Endothelial cell (in vitro differentiated cells): ENCODE data around the gene CD79A. TPM values are rescaled to one million over a fixed set of nuclear protein-coding genes. Genes with fewer than 3 reads are reported as not detected.

Experiments used
- DNase-seq: peaks from one replicate; pipeline ENCODE4 v3.0.0; 2021; ENCODE audit warnings: low spot score
- H3K27ac Mint-ChIP-seq: one replicate; pipeline ENCODE4 v1.8.0; 2021; ENCODE audit warnings: mixed read lengths, inconsistent platforms; ENCODE audit not compliant: unreplicated experiment
- H3K27me3 Mint-ChIP-seq: one replicate; pipeline ENCODE4 v1.8.0; 2021; ENCODE audit warnings: mild to moderate bottlenecking, moderate library complexity, mixed read lengths, inconsistent platforms; ENCODE audit not compliant: unreplicated experiment
- H3K36me3 Mint-ChIP-seq: one replicate; pipeline ENCODE4 v1.8.0; 2021; ENCODE audit warnings: mild to moderate bottlenecking, low read depth, mixed read lengths, inconsistent platforms; ENCODE audit not compliant: unreplicated experiment
- H3K4me1 Mint-ChIP-seq: one replicate; pipeline ENCODE4 v1.8.0; 2021; ENCODE audit warnings: mild to moderate bottlenecking, mixed read lengths, inconsistent platforms; ENCODE audit not compliant: unreplicated experiment
- H3K4me3 Mint-ChIP-seq: one replicate; pipeline ENCODE4 v1.8.0; 2021; ENCODE audit warnings: mild to moderate bottlenecking, mixed read lengths, inconsistent platforms; ENCODE audit not compliant: unreplicated experiment
- H3K9me3 Mint-ChIP-seq: one replicate; pipeline ENCODE4 v1.8.0; 2021; ENCODE audit warnings: mixed read lengths, inconsistent platforms; ENCODE audit not compliant: unreplicated experiment
- total RNA-seq: library from RNA; stranded (reverse); fragmentation: NEBNext Ultra II Directional; extraction: Animal tissue kit (Norgen Biotek cat#: 25700); gene quantifications from one replicate; pipeline ENCODE4 v1.2.1, GENCODE V29; 2021; ENCODE audit not compliant: unreplicated experiment
- TF ChIP-seq, protein P1 (sequence below): fragments of 200-600 bp; sonication (generic); IDR thresholded peaks from one replicate; pipeline ENCODE4 v1.5.0; 2021; ENCODE audit warnings: antibody characterized with exemption; ENCODE audit not compliant: unreplicated experiment

CD79A gene
- total RNA-seq, 1 donor from 2014 or later, result 1.1 TPM

DNA sequence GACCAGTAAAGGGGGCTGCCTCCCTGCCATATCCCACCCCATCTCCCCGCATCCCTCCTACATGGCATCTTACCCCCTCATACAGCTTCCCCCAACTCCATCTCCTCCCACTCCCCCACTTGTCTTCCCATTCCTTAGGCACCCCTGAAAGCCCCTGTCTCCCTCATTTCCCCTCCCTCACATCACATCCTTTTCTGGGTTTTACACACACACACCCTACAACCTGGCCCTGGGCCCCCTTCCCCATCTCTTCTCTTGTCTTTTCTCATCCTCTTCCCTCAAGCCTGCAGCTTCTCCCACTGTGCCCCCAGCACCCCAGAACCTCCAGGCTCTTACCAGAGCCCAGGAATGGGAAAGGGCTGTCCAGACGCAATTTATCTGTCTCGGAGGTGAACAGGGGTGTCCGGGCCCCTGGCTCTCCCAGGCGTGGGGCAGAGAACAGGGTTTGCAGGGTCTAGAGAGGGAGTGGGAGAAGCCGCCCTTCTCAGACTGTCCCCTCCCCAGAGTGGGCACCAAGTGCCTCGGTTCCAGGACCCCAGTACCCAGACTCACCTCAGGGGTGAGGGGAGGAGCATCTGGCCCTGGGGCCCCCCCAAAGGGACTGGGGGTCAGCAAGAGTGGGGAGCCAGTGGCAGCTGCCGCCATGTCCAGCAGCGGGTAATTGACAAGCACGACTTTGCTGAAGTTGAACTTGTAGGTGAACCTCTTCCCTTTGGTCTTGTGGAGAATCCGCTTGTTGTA, 31.8 kb downstream of the CD79A start:
- peaks cover 32% of the 10 kb centered on the region for H3K27me3 Mint-ChIP-seq
- peaks cover 19% of the 10 kb centered on the region for H3K4me1 Mint-ChIP-seq
- DNase-seq, result no peak
- H3K36me3 Mint-ChIP-seq, result peaks cover 40% of the 10 kb centered on the region
- no peak overlapping the region for H3K27ac Mint-ChIP-seq
- H3K4me3 Mint-ChIP-seq, result no peak overlapping the region
- no peaks in the 10 kb centered on the region for H3K9me3 Mint-ChIP-seq
- TF ChIP-seq, protein P1, sequence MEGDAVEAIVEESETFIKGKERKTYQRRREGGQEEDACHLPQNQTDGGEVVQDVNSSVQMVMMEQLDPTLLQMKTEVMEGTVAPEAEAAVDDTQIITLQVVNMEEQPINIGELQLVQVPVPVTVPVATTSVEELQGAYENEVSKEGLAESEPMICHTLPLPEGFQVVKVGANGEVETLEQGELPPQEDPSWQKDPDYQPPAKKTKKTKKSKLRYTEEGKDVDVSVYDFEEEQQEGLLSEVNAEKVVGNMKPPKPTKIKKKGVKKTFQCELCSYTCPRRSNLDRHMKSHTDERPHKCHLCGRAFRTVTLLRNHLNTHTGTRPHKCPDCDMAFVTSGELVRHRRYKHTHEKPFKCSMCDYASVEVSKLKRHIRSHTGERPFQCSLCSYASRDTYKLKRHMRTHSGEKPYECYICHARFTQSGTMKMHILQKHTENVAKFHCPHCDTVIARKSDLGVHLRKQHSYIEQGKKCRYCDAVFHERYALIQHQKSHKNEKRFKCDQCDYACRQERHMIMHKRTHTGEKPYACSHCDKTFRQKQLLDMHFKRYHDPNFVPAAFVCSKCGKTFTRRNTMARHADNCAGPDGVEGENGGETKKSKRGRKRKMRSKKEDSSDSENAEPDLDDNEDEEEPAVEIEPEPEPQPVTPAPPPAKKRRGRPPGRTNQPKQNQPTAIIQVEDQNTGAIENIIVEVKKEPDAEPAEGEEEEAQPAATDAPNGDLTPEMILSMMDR, result no peak

DNA sequence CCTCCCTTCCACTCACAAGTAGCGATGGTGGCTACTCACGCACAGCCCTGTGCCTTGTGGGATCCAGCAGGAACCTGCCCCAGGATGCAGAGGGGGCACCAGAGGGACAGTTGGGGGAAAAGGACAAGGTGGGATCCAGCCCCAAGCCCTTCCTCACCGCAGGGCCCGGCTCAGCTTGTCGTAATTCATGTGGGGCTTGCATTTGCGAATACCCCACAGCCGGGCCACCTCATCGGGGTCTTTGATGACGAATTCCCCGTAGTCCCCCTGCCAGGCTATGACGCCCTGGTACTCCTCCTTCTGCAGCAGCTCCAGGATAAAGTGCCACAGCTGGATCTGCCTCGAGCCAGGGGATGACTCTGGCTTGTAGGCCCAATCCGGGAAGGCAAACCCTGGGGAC, 32.6 kb downstream of the CD79A start:
- Mint-ChIP-seq H3K27ac (no peak overlapping the region), H3K9me3 (no peaks in the 10 kb centered on the region), H3K4me3 (no peak overlapping the region), H3K4me1 (peaks cover 21% of the 10 kb centered on the region), H3K27me3 (peaks cover 34% of the 10 kb centered on the region), H3K36me3 (peaks cover 33% of the 10 kb centered on the region)
- TF ChIP-seq, protein P1, result no peak
- DNase-seq, result no peak

DNA sequence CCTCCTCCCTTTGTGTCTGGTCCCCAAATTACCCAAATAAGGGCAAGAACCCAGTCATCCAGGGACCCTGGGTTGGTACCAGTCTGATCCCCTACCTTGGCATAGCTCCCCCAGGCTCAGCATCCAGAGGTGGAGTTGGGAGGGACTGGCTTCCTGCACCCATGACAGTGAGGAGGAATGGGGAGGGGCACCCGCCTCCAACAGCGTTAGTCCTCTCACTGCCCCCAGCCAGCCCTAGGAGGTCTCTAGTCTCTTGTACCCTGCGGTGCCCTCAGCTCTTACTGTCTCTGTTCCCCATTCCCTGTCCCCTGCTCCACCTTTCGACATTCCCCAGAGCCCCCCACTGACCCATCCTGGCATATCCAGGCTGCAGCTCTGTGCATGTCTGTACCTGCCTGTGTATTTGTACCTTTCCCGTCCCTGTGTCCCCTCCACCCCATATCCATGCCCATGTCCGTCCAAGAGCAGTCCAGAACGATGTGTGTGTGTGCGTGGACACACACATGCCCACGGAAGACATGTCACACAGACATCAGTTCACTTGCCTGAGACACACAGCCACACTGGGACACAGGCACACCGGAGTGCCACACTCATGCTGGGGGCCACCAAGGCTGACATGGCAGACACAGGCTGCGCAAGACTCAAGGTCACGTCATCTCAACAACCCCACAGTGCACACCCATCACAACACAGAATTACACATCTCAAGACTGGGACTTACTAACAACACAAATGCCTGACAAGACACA, 33.3 kb downstream of the CD79A start:
- peak overlapping the region; percentile 26 for H3K4me3 Mint-ChIP-seq
- no peaks in the 10 kb centered on the region for H3K9me3 Mint-ChIP-seq
- peaks cover 21% of the 10 kb centered on the region for H3K4me1 Mint-ChIP-seq
- H3K27ac Mint-ChIP-seq, result peak overlapping the region; percentile 32
- peaks cover 26% of the 10 kb centered on the region for H3K36me3 Mint-ChIP-seq
- TF ChIP-seq, protein P1, result no peak
- DNase-seq, result no peak
- H3K27me3 Mint-ChIP-seq, result peaks cover 34% of the 10 kb centered on the region

DNA sequence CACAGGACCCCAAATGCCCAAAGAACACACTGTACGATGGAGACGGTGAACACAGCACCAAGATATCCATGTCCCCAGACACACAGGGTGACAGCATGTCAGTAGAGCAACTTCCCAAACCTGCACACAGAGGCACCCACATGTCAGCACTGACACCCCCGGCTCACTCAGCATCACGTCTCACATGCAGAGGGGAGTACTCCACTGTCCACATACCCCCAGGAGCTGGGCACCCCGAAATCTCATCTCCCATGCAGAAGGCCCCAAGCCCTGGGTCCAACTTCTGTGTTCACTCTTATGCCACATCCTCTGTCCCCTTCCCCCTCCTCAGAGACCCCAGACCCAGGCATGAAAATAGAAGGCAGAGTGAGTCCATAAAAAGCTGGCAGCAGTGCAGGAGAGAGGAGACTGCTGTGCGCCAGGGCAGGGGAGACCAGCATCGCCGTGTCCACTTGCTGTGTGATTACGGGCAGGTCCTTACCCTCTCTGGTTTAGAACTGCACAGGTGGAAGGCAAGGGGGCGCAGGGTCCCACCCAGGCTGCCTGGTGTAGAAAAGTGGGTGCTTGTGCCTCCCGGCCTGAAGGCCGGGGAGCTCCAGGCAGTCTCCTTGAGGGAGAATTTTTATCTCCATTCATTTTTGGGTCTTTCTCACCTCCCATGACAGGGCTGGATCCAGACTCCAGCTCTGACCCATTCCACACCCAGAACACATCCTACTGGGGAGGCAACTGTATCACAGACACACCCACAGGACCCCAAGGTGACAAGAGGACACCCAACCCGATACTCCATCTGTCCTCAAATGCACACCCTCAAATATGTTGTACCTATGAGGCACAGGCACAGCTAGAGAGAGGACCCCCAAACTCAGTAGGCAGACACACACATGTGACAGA, 34.2 kb downstream of the CD79A start:
- Mint-ChIP-seq H3K4me1 (peaks cover 18% of the 10 kb centered on the region), H3K27me3 (peaks cover 31% of the 10 kb centered on the region), H3K27ac (peak overlapping the region; percentile 40), H3K36me3 (peaks cover 20% of the 10 kb centered on the region), H3K9me3 (no peaks in the 10 kb centered on the region), H3K4me3 (peak overlapping the region; percentile 66)
- TF ChIP-seq, protein P1, result no peak
- no peak for DNase-seq
